Stomach smooth muscle (tissue), 2 donors: ENCODE data around the gene DDX1.
A peak's percentile ranks its signal among the peaks of the same experiment; 100 is the strongest.

Experiments
- H3K27ac ChIP-seq: one replicate; pipeline ENCODE4 v1.7.0; 2013; ENCODE audit warnings: mild to moderate bottlenecking, low read length, inconsistent platforms
- H3K27me3 ChIP-seq, 2 donors: one replicate each; pipeline ENCODE4 v1.7.0; 2013; ENCODE audit warnings: low read length in 2 of 2; ENCODE audit not compliant: insufficient read depth in 2 of 2, control insufficient read depth in 1 of 2
- H3K36me3 ChIP-seq, 2 donors: one replicate each; pipeline ENCODE4 v1.7.0; 2013; ENCODE audit warnings: low read length in 2 of 2; ENCODE audit not compliant: control insufficient read depth in 2 of 2, insufficient read depth in 2 of 2
- H3K4me1 ChIP-seq: one replicate; pipeline ENCODE4 v1.7.0; 2013; ENCODE audit warnings: low read length; ENCODE audit not compliant: control insufficient read depth, insufficient read depth
- H3K4me3 ChIP-seq, 2 donors: one replicate each; pipeline ENCODE4 v1.7.0; 2013; ENCODE audit warnings: low read length in 2 of 2
- H3K9ac ChIP-seq, 2 donors: one replicate each; pipeline ENCODE4 v1.7.0; 2013; ENCODE audit warnings: low read length in 2 of 2, mild to moderate bottlenecking in 1 of 2
- H3K9me3 ChIP-seq, 2 donors: one replicate each; pipeline ENCODE4 v1.7.0; 2013; ENCODE audit warnings: low read length in 2 of 2; ENCODE audit not compliant: control insufficient read depth in 2 of 2
- donor health status: healthy.
- donor health status: Pancreatic carcinoma.

The DDX1 gene

DNA sequence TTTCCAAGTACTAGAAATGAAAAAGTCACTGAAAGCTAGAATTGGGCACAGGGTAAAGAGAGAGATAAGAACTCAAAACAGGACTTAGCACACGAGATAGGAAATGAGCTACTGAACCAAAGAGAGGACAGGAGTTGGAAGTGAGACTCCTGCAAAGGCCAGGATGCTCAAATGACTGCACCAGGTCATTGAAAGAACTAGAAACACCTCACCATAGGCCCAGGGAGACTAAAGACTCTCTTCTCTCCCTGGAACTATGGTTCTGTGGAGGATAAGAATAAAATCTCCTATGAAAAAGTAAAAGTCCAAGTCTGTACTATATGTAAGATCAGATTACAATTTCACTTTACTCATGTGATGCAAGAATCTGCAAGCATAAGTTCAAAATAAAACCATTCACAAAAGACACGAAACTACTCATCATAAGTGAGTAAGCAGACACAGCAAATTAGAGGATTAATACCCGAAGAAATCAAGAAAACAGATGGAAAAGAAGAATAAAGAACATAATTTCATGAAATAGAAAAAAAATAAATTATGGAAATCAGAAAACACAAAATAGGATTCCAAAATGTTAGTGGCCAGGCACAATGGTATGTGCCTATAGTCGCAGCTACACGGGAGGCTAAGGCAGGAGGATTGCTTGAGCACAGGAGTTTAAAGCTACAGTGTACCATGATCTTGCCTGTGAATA is 37.0 kb upstream of the DDX1 start:
- H3K4me1 ChIP-seq: no peaks in the 10 kb centered on the region
- no peaks in the 10 kb centered on the region for H3K27me3 ChIP-seq
- no peak overlapping the region for H3K9ac ChIP-seq
- H3K36me3 ChIP-seq: peaks cover 3% of the 10 kb centered on the region in 2 donors
- H3K27ac ChIP-seq: no peak overlapping the region
- H3K9me3 ChIP-seq: no peaks in the 10 kb centered on the region
- no peak overlapping the region for H3K4me3 ChIP-seq

DNA sequence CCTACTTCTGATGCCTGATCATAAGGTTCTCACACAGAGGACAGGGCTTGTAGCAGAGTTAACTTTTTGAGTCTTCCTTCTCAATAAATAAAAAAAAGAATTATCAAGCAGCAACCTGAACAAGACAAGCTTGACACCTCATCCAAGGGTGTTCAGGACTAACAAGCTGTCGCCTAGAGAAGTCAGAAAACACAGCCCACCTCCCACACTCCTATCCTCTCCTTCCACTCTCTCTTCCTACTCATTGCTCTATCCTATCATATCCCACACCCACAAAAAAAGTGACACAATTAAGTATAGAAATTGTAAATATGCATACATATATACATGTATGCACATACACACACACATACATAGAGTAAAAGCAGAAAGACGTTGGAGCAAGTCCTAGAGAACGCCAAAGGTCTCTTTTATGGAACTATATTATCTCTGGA is 35.9 kb upstream of the DDX1 start:
- H3K36me3 ChIP-seq: peaks cover 3% of the 10 kb centered on the region in 2 donors
- H3K27me3 ChIP-seq: no peaks in the 10 kb centered on the region
- H3K27ac ChIP-seq: no peak overlapping the region
- H3K4me1 ChIP-seq: no peaks in the 10 kb centered on the region
- H3K9me3 ChIP-seq: no peaks in the 10 kb centered on the region
- H3K9ac ChIP-seq: no peak overlapping the region
- no peak overlapping the region for H3K4me3 ChIP-seq

DNA sequence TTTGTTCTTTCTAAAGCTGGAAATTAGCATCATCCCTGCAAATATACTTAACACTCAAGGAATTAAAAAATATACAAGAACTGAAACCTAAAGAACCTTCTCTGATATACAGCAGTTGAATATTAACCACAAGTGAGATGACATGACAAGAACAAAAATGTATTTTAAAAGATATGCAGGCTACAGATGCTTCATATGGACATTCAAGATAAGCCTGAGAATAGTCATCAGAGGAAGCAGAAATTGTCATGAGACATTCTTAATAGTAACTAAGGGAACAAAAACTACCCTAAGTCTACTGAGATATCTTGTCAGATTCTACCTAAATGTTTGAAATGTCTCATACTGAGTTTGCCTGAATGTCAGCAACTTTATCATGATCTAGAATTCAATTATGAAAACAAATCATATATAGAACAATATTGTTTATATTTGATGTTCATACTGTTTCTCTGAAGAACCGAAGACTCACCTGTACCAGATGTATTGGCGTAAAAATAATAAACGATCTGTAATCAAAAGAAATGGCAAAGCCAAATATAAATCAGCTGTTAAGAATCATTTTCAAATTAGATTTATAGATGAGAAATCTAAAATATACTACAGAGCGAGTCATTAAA is 35.2 kb upstream of the DDX1 start:
- Histone ChIP-seq H3K27me3 (no peaks in the 10 kb centered on the region), H3K27ac (no peak overlapping the region), H3K4me3 (no peak overlapping the region), H3K36me3 (peaks cover 3% of the 10 kb centered on the region in 2 donors), H3K9me3 (no peaks in the 10 kb centered on the region), H3K4me1 (no peaks in the 10 kb centered on the region), H3K9ac (no peak overlapping the region)

DNA sequence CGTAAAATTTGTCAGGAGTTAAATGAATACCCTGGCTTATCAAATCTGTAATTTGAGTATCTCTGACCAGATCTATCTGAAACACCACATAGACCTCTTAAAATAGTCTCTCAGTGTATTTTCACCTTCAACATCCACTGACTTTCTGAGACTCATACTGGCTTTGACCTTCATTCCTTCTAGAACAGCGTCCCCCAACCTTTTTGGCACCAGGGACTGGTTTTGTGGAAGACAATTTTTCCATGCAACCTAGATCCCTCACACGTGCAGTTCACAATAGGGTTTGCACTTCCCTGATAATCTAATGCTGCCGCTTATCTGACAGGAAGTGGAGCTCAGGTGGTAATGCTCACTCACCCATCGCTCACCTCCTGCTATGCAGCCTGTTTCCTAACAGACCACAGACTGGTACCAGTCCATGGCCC is 33.8 kb upstream of the DDX1 start:
- H3K4me3 ChIP-seq: no peak overlapping the region
- H3K9me3 ChIP-seq: no peaks in the 10 kb centered on the region
- no peaks in the 10 kb centered on the region for H3K4me1 ChIP-seq
- H3K36me3 ChIP-seq: no peaks in the 10 kb centered on the region
- H3K27ac ChIP-seq: no peak overlapping the region
- H3K27me3 ChIP-seq: no peaks in the 10 kb centered on the region
- H3K9ac ChIP-seq: no peak overlapping the region

DNA sequence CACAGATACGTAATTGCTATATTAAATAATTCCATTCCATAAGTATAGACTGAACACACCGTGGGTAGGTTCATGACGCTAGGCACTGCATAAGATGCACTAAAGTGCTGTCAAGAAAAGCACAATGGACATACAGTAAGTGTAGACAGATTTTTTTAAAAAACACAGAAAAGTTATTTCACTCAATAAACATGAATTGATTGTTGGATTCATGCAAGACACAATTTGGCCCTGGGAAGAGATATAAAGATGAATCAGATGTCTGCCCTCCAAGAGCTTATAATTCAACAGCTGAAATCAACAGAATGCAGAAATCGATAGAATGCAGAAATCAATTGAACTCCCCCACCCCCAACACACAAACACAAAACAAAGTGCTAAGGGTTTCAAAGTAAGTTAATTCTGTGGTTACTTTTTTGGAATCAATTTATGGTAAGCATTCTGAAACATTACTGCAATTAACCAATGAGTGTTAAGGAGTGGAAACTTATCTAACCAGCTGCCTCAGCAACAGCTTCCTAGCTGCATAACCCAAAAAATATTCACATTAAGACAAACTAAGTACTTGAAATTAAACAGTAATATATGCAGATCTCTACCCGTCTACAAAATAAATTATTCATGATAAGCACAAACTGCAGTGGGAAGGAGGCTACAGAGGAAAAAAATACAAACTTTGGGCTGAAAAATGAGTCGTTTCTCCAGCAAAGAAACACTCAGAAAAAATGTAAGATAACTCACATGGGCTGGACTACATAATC is 32.1 kb upstream of the DDX1 start:
- H3K27me3 ChIP-seq: no peaks in the 10 kb centered on the region
- no peaks in the 10 kb centered on the region for H3K9me3 ChIP-seq
- no peak overlapping the region for H3K9ac ChIP-seq
- H3K4me3 ChIP-seq: peak overlapping the region in 1 of 2 donors; percentile 92
- no peak overlapping the region for H3K27ac ChIP-seq
- no peaks in the 10 kb centered on the region for H3K36me3 ChIP-seq
- H3K4me1 ChIP-seq: no peaks in the 10 kb centered on the region

DNA sequence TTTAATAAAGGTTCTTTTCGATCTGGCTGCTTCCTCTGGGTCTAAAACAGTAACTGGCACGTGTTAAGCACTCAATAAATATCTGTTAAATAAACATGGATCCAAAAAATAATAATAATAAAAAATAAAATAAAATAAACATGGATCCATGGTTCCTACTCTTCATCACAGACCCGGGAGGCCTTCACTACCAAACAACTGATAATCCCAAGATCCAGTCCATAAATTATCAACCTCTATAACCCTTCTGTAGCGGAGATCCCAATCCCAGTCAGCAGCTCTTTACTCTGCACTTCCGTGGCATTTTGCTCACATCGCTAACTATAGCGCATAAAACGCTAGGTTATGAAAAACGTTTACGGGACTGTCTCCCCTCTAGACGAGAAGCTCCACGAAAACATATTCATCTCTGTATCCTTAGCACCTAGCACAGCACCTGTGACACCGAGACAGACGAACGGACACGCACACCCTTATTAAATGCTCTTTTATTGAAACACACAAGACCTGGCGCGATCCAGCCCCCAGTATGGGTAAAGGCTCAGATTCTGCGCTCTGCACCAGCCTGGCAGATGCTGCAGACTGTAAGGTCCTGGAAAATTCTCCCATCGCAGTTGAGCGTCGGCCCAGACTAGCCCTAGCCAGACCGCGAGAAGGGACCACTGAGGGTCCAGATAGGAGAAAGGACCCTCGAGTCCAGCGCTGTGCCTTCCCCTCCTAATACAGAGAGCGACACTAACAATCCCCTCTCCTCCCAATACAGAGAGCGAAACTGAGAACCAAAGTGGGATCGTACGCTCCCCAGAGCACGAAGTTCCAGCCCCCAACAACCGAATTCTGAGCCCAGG is 31.3 kb upstream of the DDX1 start:
- Histone ChIP-seq H3K4me3 (peak overlapping the region; percentile 92 to 99), H3K9me3 (no peaks in the 10 kb centered on the region), H3K9ac (peak overlapping the region; percentile 75 to 93), H3K27me3 (no peaks in the 10 kb centered on the region), H3K4me1 (no peaks in the 10 kb centered on the region), H3K36me3 (no peaks in the 10 kb centered on the region), H3K27ac (no peak overlapping the region)

DNA sequence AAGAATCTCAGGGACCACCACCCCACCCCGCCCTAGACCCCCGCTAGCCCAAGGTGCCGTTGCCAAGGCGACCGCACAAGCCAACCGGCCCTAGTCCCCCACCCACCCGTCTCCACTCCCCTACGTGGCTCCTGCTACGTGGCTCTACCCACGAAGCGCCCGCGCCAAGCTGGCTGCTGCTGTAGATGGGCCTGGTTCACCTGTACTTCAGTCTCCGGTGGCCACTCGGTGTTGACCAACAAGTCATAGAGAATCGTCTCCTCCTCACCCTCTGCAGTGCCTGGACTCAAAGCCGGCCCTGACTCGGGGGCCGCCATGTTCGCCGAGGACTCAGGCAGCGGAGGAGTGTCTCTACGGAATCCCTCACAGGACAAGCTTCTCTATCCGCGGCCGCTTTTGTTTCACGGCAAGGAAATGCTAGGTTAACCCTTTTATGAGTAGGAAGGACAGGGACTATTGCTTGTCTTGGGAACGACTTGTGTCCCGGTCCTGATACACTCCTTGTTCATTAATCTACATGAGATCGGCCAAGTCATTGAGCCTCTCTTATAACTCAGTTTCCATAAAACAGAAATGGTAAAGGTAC is 30.6 kb upstream of the DDX1 start, which contains the start of gene NBAS:
TSS of gene NBAS (minus strand) at position 347 of the 586 bp plus-strand sequence. CDS start at position 317, 30 bp downstream.
- Histone ChIP-seq H3K27ac (peak within 1 kb of the TSS; percentile 50), H3K4me1 (no peaks in the 10 kb centered on the region), H3K4me3 (peak within 1 kb of the TSS; percentile 92 to 99), H3K36me3 (no peaks in the 10 kb centered on the region), H3K27me3 (no peaks in the 10 kb centered on the region), H3K9me3 (no peaks in the 10 kb centered on the region), H3K9ac (peak within 1 kb of the TSS; percentile 75 to 93)

DNA sequence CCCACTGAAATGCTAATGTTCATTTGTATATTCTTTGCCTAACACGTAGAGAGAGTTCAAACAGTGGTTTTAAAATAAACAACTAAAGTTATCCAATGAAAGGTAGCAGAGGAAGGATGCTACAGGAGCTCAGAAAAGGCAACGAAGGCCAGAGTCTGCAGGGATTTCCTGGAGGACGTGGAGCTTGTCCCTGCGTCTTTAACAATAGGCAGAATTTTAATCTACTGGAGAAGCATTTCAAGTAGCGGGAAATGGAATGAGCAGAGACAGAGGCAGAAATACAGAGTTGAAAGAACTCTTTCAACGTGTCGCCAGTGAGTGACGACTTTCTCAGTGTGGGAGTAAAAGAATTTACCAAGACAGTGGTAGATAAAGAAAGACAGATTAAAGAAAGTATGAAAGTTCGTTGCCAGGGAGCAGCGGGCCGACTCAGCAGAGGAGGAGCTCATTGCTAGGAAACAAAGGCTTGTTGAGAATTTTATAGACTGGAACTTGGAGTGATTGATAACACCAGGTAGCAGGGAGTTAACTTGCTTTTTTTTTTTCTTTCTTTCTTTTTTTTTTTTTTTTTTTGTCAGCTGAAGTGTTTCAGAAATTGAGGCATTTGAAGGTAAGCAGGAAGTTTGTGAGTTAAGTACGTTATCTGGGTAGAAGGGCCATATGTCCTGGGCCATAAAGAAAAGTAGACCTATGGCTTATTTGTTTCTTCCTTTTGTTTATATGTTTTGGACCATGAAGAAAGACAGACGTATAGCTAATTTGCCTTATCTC is 29.9 kb upstream of the DDX1 start:
- no peaks in the 10 kb centered on the region for H3K36me3 ChIP-seq
- H3K27ac ChIP-seq: peak overlapping the region; percentile 50
- H3K9me3 ChIP-seq: no peaks in the 10 kb centered on the region
- H3K27me3 ChIP-seq: no peaks in the 10 kb centered on the region
- no peaks in the 10 kb centered on the region for H3K4me1 ChIP-seq
- H3K9ac ChIP-seq: peak overlapping the region; percentile 75 to 93
- peak overlapping the region; percentile 92 to 99 for H3K4me3 ChIP-seq

DNA sequence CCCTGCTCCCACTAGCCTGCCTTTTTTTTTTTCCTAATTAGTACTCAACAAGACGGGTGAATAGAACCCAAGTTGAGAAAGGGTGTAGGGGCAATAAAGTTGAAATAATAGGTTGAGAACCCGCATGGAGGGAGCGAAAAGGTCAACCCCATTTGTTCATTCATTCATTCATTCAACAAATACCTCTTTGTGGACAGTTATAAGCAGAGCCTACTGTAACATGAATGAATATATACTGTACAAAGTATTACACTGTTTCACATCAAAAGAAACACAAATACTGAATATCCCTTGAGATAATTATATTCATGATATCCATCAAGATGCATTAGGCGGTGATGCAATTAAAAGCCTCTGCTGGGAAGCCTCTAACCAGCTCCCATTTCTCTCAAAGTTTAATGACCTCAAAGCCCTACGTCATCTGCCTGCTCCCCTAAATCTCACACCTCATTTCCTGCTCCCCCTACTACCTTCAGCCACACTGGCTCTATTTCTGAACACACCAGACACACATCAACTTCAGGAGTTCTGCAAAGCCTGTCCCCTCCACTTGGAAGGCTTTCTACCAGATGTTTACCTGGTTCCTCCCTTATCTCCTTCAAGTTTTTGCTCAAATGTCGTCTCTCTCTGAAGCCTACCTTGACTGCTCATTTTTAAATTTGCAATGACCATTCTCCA is 29.2 kb upstream of the DDX1 start:
- Histone ChIP-seq H3K27ac (no peak overlapping the region), H3K4me3 (no peak overlapping the region), H3K9me3 (no peaks in the 10 kb centered on the region)

More for the DNA sequence above, 29.2 kb upstream of the DDX1 start:
- Histone ChIP-seq H3K4me1 (no peaks in the 10 kb centered on the region), H3K36me3 (no peaks in the 10 kb centered on the region), H3K9ac (no peak overlapping the region), H3K27me3 (no peaks in the 10 kb centered on the region)
